ENCODE data around the gene INPP5B.
"Not testable (repeated sequence)": the region's sequence is repeated elsewhere in the genome, so short reads cannot be mapped to it uniquely, and the experiment has no call there.

Gene INPP5B

GRCh38 chr1:37946703-37947360 lies at the start of gene INPP5B:
Gene INPP5B, minus strand, starts transcription at chr1:37947053. Its CDS starts 745 bp downstream, at chr1:37946308.
- DNase-seq: peak; percentile 12 to 34 (median 30)

- DNase-seq: no peak
Observed at GRCh38 chr1:37995751-37996345, 49.0 kb upstream of the INPP5B start.

- no peak for DNase-seq
Observed at GRCh38 chr1:37994886-37995566, 48.2 kb upstream of the INPP5B start.

- DNase-seq: peak in 1 of 4 experiments; percentile 10
Observed at GRCh38 chr1:37989361-37989930, 42.6 kb upstream of the INPP5B start.

- DNase-seq: no peak
Observed at GRCh38 chr1:37987679-37988078, 40.8 kb upstream of the INPP5B start.

GRCh38 chr1:37983546-37983945 lies 36.7 kb upstream of the INPP5B start:
- DNase-seq: no peak

- no peak for DNase-seq
Observed at GRCh38 chr1:37978541-37978940, 31.7 kb upstream of the INPP5B start.

- DNase-seq: not testable (repeated sequence)
Observed at GRCh38 chr1:37975083-37975482, 28.2 kb upstream of the INPP5B start.

- DNase-seq: no peak
Observed at GRCh38 chr1:37974567-37974966, 27.7 kb upstream of the INPP5B start.

GRCh38 chr1:37973684-37974083 lies 26.8 kb upstream of the INPP5B start:
- DNase-seq: not testable (repeated sequence)

- DNase-seq: no peak
Observed at GRCh38 chr1:37965301-37965700, 18.4 kb upstream of the INPP5B start.

GRCh38 chr1:37964106-37964505 lies 17.3 kb upstream of the INPP5B start:
- not testable (repeated sequence) for DNase-seq

GRCh38 chr1:37958690-37959089 lies 11.8 kb upstream of the INPP5B start:
- DNase-seq: no peak

GRCh38 chr1:37955685-37956084 lies 8.8 kb upstream of the INPP5B start:
- no peak for DNase-seq

GRCh38 chr1:37954316-37954971 lies 7.6 kb upstream of the INPP5B start:
- DNase-seq: no peak

GRCh38 chr1:37952738-37953137 lies 5.9 kb upstream of the INPP5B start:
- DNase-seq: no peak

- no peak for DNase-seq
Observed at GRCh38 chr1:37951783-37952624, 5.2 kb upstream of the INPP5B start.

GRCh38 chr1:37951041-37951782 lies 4.4 kb upstream of the INPP5B start:
- DNase-seq: no peak

GRCh38 chr1:37949524-37950152 lies 2.8 kb upstream of the INPP5B start:
- no peak for DNase-seq

GRCh38 chr1:37948841-37949240 lies 2.0 kb upstream of the INPP5B start:
- DNase-seq: no peak

GRCh38 chr1:37948166-37948565 lies 1.3 kb upstream of the INPP5B start:
- DNase-seq: no peak

All from activated CD4-positive, CD25-positive, alpha-beta regulatory T cell (primary cell).